Epithelial cell of proximal tubule (primary cell): ENCODE measurements around the gene TNIP1. TPM values are rescaled to one million over a fixed set of nuclear protein-coding genes. Genes with fewer than 3 reads are reported as not detected.

Source experiments
- DNase-seq: peaks from one replicate; pipeline ENCODE4 v3.0.0-alpha.2; 2011; ENCODE audit warnings: low read depth
- H3K4me3 ChIP-seq: 2 replicates; pipeline ENCODE4 v1.5.1; 2011; ENCODE audit warnings: low read depth, mild to moderate bottlenecking, low read length
- CTCF ChIP-seq: conservative IDR thresholded peaks from 2 replicates; pipeline ENCODE4 v1.5.1; 2012; ENCODE audit warnings: low read depth, mild to moderate bottlenecking, low read length
- total RNA-seq: library from RNA; depleted of rRNA; stranded (reverse); fragments of >200 nt; gene quantifications from 2 replicates; pipeline ENCODE4 v1.2.3, GENCODE V29; 2015

TNIP1 gene
- total RNA-seq, 1 donor from 2014 or later, result 255 TPM

GRCh38 chr5:150992705-150993104 is 88.1 kb downstream of the TNIP1 start:
- DNase-seq, result no peak
- TF ChIP-seq CTCF, result no peak
- no peak overlapping the region for H3K4me3 ChIP-seq

- no peak for TF ChIP-seq CTCF
- no peak for DNase-seq
- no peak overlapping the region for H3K4me3 ChIP-seq
These were observed 91.1 kb downstream of the TNIP1 start for GRCh38 chr5:150989695-150990094.

GRCh38 chr5:150987746-150988145 is 93.1 kb downstream of the TNIP1 start:
- no peak overlapping the region for H3K4me3 ChIP-seq
- DNase-seq, result no peak
- TF ChIP-seq CTCF, result no peak

Other genes starting within 250 kb of the TNIP1 start
- gene IRGM, start 234.5 kb downstream of the TNIP1 start, total RNA-seq, result not detected in 2 replicates
- 6.3 and 10.3 TPM in 2 replicates for gene ZNF300, start 176.1 kb downstream of the TNIP1 start, total RNA-seq
- gene GPX3, start 60.4 kb downstream of the TNIP1 start, total RNA-seq, result 9.3 and 10.9 TPM in 2 replicates
- 83.6 and 135 TPM in 2 replicates for gene ANXA6, start 76.7 kb upstream of the TNIP1 start, total RNA-seq
- gene CCDC69, start 143.1 kb upstream of the TNIP1 start, total RNA-seq, result 3.0 and 3.4 TPM in 2 replicates
- gene GM2A, start 172.2 kb upstream of the TNIP1 start, total RNA-seq, result 16.1 and 18.0 TPM in 2 replicates
- gene SLC36A3, start 222.7 kb upstream of the TNIP1 start, total RNA-seq, result not detected in 2 replicates